ENCODE measurements around the gene HSDL2. TPM values are rescaled to one million over a fixed set of nuclear protein-coding genes. Genes with fewer than 3 reads are reported as not detected.

The HSDL2 gene
- total and polyA plus RNA-seq, 2 experiments from 2014 or later: 43.8 to 46.4 TPM

DNA sequence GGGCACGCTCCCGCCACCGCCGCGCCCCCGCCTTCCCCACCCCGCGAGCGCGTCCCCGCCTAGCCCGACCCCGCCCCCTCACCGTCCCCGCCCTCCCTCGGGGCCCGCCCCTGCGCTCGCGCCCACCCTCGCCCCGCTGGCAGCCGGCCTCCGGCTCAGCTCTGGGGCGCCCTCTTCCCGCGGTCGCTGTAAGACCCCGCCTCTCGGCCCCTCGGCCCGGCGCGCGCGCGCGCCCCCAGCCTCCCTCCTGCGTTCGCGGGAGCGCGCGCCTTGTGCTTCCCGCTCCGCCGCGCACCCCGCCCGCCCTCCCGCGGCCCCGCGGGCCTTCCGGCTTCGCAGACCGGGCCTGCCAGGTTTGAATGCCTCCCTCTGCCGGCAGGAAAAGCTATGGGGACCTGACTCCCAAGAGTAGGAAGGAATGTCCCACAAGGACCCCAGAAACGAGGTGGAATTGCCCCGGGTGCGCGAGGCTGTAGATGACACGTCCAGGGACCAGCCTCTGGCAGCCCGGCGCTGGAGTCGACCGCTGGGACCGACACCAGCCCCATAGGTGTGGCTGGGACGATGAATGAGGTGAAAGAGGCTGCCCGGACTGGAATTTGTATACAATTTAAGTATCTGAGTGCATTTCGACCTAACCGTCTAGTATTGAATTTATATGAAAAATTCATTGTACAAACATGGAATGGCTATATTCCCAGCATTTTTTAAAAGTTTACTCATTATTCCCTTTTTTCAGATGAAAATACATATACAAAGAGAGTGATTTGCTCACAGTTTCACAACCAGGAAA is 46.1 kb upstream of the HSDL2 start:
- TF ChIP-seq CTCF (IDR thresholded peaks at IDR 0.05; ENCODE audit: low read depth, low read length): peak; percentile 53
- Histone ChIP-seq H3K4me3 (peak overlapping the region; percentile 77), H3K27me3 (no peaks in the 10 kb centered on the region), H3K27ac (peak overlapping the region; percentile 89), H3K9me3 (ENCODE audit: low read depth) (no peaks in the 10 kb centered on the region), H3K36me3 (no peaks in the 10 kb centered on the region), H3K4me1 (ENCODE audit: low read depth) (peaks cover 3% of the 10 kb centered on the region)
- peak; percentile 98 for DNase-seq (ENCODE audit: low read depth in 1 of 2, low spot score in 1 of 2)

- H3K4me3 ChIP-seq: peak overlapping the region; percentile 42
- no peaks in the 10 kb centered on the region for H3K27me3 ChIP-seq
- no peak for TF ChIP-seq CTCF (IDR thresholded peaks at IDR 0.05; ENCODE audit: low read depth, low read length)
- peak overlapping the region; percentile 82 for H3K27ac ChIP-seq
- DNase-seq (ENCODE audit: low read depth in 1 of 2, low spot score in 1 of 2): no peak
- no peaks in the 10 kb centered on the region for H3K36me3 ChIP-seq
- H3K9me3 ChIP-seq (ENCODE audit: low read depth): no peaks in the 10 kb centered on the region
- peaks cover 3% of the 10 kb centered on the region for H3K4me1 ChIP-seq (ENCODE audit: low read depth)
These were observed 45.5 kb upstream of the HSDL2 start for GRCh38 chr9:112334432-112334841.

DNA sequence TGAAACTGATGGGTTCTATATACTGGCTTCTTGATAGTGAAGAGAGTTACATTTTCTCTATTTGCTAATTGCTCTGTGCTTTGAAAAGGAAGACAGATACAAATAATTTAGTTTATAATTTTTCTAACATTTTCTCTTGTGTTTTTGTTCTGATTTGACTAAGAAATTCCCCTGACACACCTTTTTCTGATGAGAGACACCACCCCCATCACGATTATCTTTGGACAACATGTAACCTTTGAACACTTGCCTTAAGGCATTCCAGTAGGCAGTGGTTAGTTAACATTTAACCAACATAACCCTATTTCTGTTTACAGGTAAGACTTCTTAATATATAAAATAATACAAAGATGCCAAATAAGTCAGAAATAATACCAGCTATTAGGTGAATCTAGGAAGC is 42.4 kb upstream of the HSDL2 start:
- no peak overlapping the region for H3K4me3 ChIP-seq

GRCh38 chr9:112338561-112338960 is 41.3 kb upstream of the HSDL2 start:
- no peaks in the 10 kb centered on the region for H3K36me3 ChIP-seq
- H3K27me3 ChIP-seq: no peaks in the 10 kb centered on the region
- no peak overlapping the region for H3K4me3 ChIP-seq
- DNase-seq (ENCODE audit: low read depth in 1 of 2, low spot score in 1 of 2): no peak
- no peak for TF ChIP-seq CTCF (IDR thresholded peaks at IDR 0.05; ENCODE audit: low read depth, low read length)
- no peak overlapping the region for H3K27ac ChIP-seq
- H3K4me1 ChIP-seq (ENCODE audit: low read depth): no peaks in the 10 kb centered on the region
- H3K9me3 ChIP-seq (ENCODE audit: low read depth): no peaks in the 10 kb centered on the region

More for the DNA sequence above, 42.4 kb upstream of the HSDL2 start:
- DNase-seq (ENCODE audit: low read depth in 1 of 2, low spot score in 1 of 2): no peak
- Histone ChIP-seq H3K36me3 (no peaks in the 10 kb centered on the region), H3K27ac (no peak overlapping the region), H3K4me1 (ENCODE audit: low read depth) (no peaks in the 10 kb centered on the region), H3K9me3 (ENCODE audit: low read depth) (no peaks in the 10 kb centered on the region), H3K27me3 (no peaks in the 10 kb centered on the region)
- no peak for TF ChIP-seq CTCF (IDR thresholded peaks at IDR 0.05; ENCODE audit: low read depth, low read length)

- Histone ChIP-seq H3K27ac (no peak overlapping the region), H3K9me3 (ENCODE audit: low read depth) (no peaks in the 10 kb centered on the region), H3K27me3 (no peaks in the 10 kb centered on the region), H3K4me3 (no peak overlapping the region), H3K4me1 (ENCODE audit: low read depth) (no peaks in the 10 kb centered on the region), H3K36me3 (no peaks in the 10 kb centered on the region)
- TF ChIP-seq CTCF (IDR thresholded peaks at IDR 0.05; ENCODE audit: low read depth, low read length): no peak
- no peak for DNase-seq (ENCODE audit: low read depth in 1 of 2, low spot score in 1 of 2)
These were observed 40.0 kb upstream of the HSDL2 start for GRCh38 chr9:112339886-112340285.
